Measurements from ENCODE around the gene DERL3. TPM values are rescaled to one million over a fixed set of nuclear protein-coding genes. Genes with fewer than 3 reads are reported as not detected.

The DERL3 gene
- total RNA-seq, 1 experiment from 2014 or later, result 12.5 TPM

DNA sequence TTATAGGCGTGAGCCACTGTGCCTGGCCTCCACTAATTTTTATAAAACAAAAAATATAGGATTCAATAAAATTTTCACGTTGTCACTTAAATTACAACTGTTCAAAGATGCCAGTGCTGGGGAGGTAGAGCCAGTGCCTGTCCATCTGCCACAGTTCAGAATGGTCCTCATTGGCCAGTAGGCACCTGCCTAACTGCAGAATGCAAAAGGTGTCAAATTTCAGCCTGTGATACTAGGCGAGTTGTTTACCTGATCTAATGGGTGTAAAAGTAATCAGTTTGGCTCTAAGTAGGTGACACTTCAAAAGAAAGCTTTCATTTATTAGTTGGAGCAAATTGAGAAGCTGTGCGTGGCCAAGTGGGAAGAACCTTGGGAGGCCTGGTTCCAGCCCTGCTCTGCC lies 49.7 kb downstream of the DERL3 start:
- Mint-ChIP-seq H3K27me3 (ENCODE audit: low read depth) (no peaks in the 10 kb centered on the region), H3K4me1 (peaks cover 30% of the 10 kb centered on the region), H3K9me3 (no peaks in the 10 kb centered on the region), H3K36me3 (peaks cover 32% of the 10 kb centered on the region), H3K27ac (peak overlapping the region; percentile 61), H3K4me3 (peak overlapping the region; percentile 60)
- ATAC-seq (no peak), DNase-seq (ENCODE audit: low spot score) (no peak)
- ChIA-PET POLR2A (no interaction called here), CTCF (interaction anchor here (0.8 to 2.4 kb wide), 6 partner anchors 18 to 105 kb away, joined by 3 to 17 read pairs (median 4); partner anchors contain the start of genes CHCHD10 and MIF)
- TF ChIP-seq ZNF317 (CRISPR knock-in tag; IDR thresholded peaks at IDR 0.05; ENCODE audit: borderline replicate concordance, low read depth) (no peak), ZNF423 (CRISPR knock-in tag; IDR thresholded peaks at IDR 0.05) (no peak), ZNF512 (CRISPR knock-in tag; IDR thresholded peaks at IDR 0.05; ENCODE audit: borderline replicate concordance) (no peak)

GRCh38 chr22:23787910-23788309 lies 50.9 kb downstream of the DERL3 start:
- H3K9me3 Mint-ChIP-seq, result no peaks in the 10 kb centered on the region
- peaks cover 24% of the 10 kb centered on the region for H3K36me3 Mint-ChIP-seq
- ChIA-PET CTCF (interaction anchor here (0.6 to 2.4 kb wide), 5 partner anchors 11 to 106 kb away, joined by 3 to 17 read pairs (median 4); partner anchors contain the start of gene MIF), POLR2A (no interaction called here)
- TF ChIP-seq CREB1 (CRISPR knock-in tag; IDR thresholded peaks at IDR 0.05), result no peak
- no peak for TF ChIP-seq ZNF138 (CRISPR knock-in tag; conservative IDR thresholded peaks at IDR 0.05)
- TF ChIP-seq SP1 (CRISPR knock-in tag; conservative IDR thresholded peaks at IDR 0.05), result no peak
- no peak for TF ChIP-seq ZNF425 (CRISPR knock-in tag; conservative IDR thresholded peaks at IDR 0.05)
- H3K4me3 Mint-ChIP-seq, result peak overlapping the region; percentile 89
- H3K4me1 Mint-ChIP-seq, result peaks cover 30% of the 10 kb centered on the region
- no peaks in the 10 kb centered on the region for H3K27me3 Mint-ChIP-seq (ENCODE audit: low read depth)
- H3K27ac Mint-ChIP-seq, result peak overlapping the region; percentile 78
- DNase-seq (ENCODE audit: low spot score) (no peak), ATAC-seq (no peak)

DNA sequence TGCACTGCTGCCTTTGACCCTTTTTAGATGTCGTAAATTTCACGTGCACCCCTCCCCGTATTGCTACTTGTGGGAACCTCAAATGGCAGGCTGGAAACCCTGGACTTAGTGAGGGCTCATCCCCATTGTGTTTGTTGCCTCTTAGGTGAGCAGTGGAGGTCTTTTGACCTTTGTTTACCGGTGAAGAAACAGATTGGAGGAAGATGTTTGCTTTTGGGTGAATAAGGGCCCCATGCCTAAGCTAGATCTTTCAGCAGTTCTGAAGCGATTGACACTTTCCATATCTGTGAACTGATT lies 51.3 kb downstream of the DERL3 start:
- Mint-ChIP-seq H3K4me3 (peak overlapping the region; percentile 89), H3K9me3 (no peaks in the 10 kb centered on the region), H3K36me3 (peaks cover 20% of the 10 kb centered on the region), H3K27ac (peak overlapping the region; percentile 78), H3K4me1 (peaks cover 30% of the 10 kb centered on the region), H3K27me3 (ENCODE audit: low read depth) (no peaks in the 10 kb centered on the region)
- ChIA-PET POLR2A (interaction anchor here (0.6 kb wide), 2 partner anchors 30 to 1883 kb away, joined by 7 to 9 read pairs; no protein-coding TSS in a partner anchor), CTCF (interaction anchor here (1.2 to 1.4 kb wide), 2 partner anchors 13 to 62 kb away, joined by 3 to 6 read pairs; no protein-coding TSS in a partner anchor)
- TF ChIP-seq, protein P1, sequence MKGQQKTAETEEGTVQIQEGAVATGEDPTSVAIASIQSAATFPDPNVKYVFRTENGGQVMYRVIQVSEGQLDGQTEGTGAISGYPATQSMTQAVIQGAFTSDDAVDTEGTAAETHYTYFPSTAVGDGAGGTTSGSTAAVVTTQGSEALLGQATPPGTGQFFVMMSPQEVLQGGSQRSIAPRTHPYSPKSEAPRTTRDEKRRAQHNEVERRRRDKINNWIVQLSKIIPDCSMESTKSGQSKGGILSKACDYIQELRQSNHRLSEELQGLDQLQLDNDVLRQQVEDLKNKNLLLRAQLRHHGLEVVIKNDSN (CRISPR knock-in tag; IDR thresholded peaks at IDR 0.05), result no peak
- TF ChIP-seq ZNF219 (CRISPR knock-in tag; IDR thresholded peaks at IDR 0.05; ENCODE audit: borderline replicate concordance), result no peak
- peak; percentile 61 for TF ChIP-seq PRDM15 (CRISPR knock-in tag; IDR thresholded peaks at IDR 0.05)
- TF ChIP-seq SMAD4 (CRISPR knock-in tag; IDR thresholded peaks at IDR 0.05), result no peak
- no peak for TF ChIP-seq GRHL2 (CRISPR knock-in tag; IDR thresholded peaks at IDR 0.05; ENCODE audit: insufficient replicate concordance, severe bottlenecking)
- 0 out of 2 replicates have a peak, but pooled peaks have one; percentile 8 for TF ChIP-seq ZBTB21 (CRISPR knock-in tag; IDR thresholded peaks at IDR 0.05; ENCODE audit: borderline replicate concordance)
- no peak for DNase-seq (ENCODE audit: low spot score)
- no peak; the same call in 1 of the 2 replicates for ATAC-seq

Measured in WTC11 (cell line).